ENCODE results near the gene NHLRC1.
"Not testable (repeated sequence)": the region's sequence is repeated elsewhere in the genome, so short reads cannot be mapped to it uniquely, and the experiment has no call there.

The NHLRC1 gene

GRCh38 chr6:18122128-18123093 lies at the start of gene NHLRC1:
NHLRC1 (minus strand) TSS chr6:18122677; CDS start chr6:18122606, 71 bp downstream.
- DNase-seq: no peak

- no peak for DNase-seq
Observed at GRCh38 chr6:18171871-18172270, 49.4 kb upstream of the NHLRC1 start.

GRCh38 chr6:18168264-18168663 lies 45.8 kb upstream of the NHLRC1 start:
- no peak for DNase-seq

GRCh38 chr6:18166312-18167036 lies 44.0 kb upstream of the NHLRC1 start:
- no peak for DNase-seq

GRCh38 chr6:18165751-18166150 lies 43.3 kb upstream of the NHLRC1 start:
- DNase-seq: no peak

GRCh38 chr6:18162401-18162800 lies 39.9 kb upstream of the NHLRC1 start:
- no peak for DNase-seq

GRCh38 chr6:18161431-18161830 lies 39.0 kb upstream of the NHLRC1 start:
- no peak for DNase-seq

GRCh38 chr6:18160911-18161310 lies 38.4 kb upstream of the NHLRC1 start:
- no peak for DNase-seq

GRCh38 chr6:18155864-18156421 lies 33.5 kb upstream of the NHLRC1 start:
- DNase-seq: peak; percentile 44

GRCh38 chr6:18155150-18155863 lies 32.8 kb upstream of the NHLRC1 start, which contains the start of gene KDM1B:
KDM1B (plus strand) TSS chr6:18155422; CDS start chr6:18159896, 4,474 bp downstream.
- peak; percentile 91 for DNase-seq

GRCh38 chr6:18154507-18155149 lies 32.2 kb upstream of the NHLRC1 start, which contains the start of gene TPMT:
TPMT (minus strand) TSS chr6:18155077; CDS start chr6:18149127, 5,950 bp downstream.
- no peak for DNase-seq

- no peak for DNase-seq
Observed at GRCh38 chr6:18153311-18153703, 30.8 kb upstream of the NHLRC1 start.

GRCh38 chr6:18151801-18152200 lies 29.3 kb upstream of the NHLRC1 start:
- DNase-seq: no peak

- not testable (repeated sequence) for DNase-seq
Observed at GRCh38 chr6:18151391-18151790, 28.9 kb upstream of the NHLRC1 start.

GRCh38 chr6:18148304-18149025 lies 26.0 kb upstream of the NHLRC1 start:
- DNase-seq: no peak

GRCh38 chr6:18147616-18148015 lies 25.1 kb upstream of the NHLRC1 start:
- DNase-seq: no peak

- no peak for DNase-seq
Observed at GRCh38 chr6:18147160-18147559, 24.7 kb upstream of the NHLRC1 start.

GRCh38 chr6:18142591-18142861 lies 20.0 kb upstream of the NHLRC1 start:
- DNase-seq: no peak

GRCh38 chr6:18141805-18142590 lies 19.5 kb upstream of the NHLRC1 start:
- no peak for DNase-seq

GRCh38 chr6:18139935-18140621 lies 17.6 kb upstream of the NHLRC1 start:
- no peak for DNase-seq

Data from DMS 273 treated with DMSO at 0.1 percent for 48 hours (cell line).